HG02870 (cell line): ENCODE measurements around the gene BCAS3.
"Not testable (repeated sequence)": the region's sequence is repeated elsewhere in the genome, so short reads cannot be mapped to it uniquely, and the experiment has no call there.

Experiments used
- ATAC-seq: cut with Tn5 transposase; IDR thresholded peaks from one replicate; pipeline ENCODE4 v1.9.1; 2021; ENCODE audit warnings: mild to moderate bottlenecking, moderate library complexity; ENCODE audit not compliant: unreplicated experiment

Gene BCAS3

GRCh38 chr17:61239327-61239726 is 561.7 kb downstream of the BCAS3 start:
- no peak for ATAC-seq

DNA sequence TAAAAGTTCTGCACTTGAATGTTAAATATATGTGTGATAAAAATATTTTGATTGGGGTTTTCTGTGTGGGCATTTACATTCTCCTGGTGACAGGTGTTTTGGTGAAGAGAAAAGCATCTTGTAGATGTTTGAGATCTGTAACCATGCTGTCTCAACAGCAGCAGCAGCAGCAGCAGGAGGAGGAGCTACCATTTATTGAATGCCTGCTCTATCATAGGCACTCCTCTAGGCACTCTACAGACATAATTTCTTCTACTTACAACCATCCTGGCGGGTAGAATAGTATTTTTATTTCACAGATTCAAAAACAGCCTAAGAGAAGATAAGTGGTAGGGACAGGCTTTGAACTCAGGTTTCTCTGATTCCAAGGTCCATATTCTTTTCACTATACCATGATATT is 562.3 kb downstream of the BCAS3 start:
- ATAC-seq, result no peak

DNA sequence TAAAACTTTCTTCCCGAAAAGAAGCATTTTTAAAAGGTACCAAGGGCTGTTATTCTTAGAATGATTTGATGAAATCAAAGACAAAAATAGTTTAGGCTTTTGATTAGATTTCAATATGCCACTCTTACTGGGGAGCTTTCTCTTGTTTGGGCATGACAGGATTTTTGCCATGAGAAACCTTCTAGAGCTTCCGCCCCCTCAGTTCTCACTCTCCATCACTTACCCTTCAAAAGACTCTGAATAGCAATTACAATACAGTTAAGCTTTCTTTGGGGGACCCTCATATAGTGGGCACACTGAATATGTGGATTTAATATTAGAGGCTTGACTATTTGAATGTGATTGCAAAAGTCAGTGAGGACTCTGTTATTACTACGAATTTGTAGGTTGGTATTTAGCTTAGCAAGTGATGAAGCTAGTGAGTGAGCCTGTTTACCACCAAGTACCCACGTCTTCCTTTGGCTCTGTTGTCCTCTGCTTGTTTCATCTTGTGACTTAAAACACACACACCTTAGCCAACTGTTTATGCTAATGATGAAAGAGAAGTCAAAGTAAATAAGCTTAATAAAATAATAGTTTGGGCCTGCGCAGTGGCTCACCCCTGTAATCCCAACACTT is 563.3 kb downstream of the BCAS3 start:
- no peak for ATAC-seq

GRCh38 chr17:61244988-61245387 is 567.3 kb downstream of the BCAS3 start:
- ATAC-seq, result not testable (repeated sequence)

DNA sequence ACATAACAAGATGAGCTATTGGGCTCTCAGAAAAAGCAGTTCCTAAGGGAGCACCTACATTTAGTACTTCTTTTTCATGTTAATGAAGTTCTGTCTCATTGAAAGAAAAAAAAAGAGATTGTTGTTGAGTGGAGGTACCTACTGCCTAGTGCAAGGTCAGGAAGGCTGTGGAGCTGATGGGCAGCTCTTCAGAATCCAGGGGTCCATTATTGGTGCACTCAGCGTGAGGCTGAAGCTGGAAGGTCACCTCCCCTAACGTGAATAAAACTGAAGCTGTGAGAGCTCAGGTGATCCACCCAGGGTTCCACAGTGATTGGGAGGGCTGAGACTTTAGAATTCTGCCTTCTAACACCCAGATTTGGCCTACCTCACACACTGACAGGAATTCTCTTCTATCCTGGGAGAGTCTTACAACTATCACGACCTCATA is 568.1 kb downstream of the BCAS3 start:
- ATAC-seq, result no peak

DNA sequence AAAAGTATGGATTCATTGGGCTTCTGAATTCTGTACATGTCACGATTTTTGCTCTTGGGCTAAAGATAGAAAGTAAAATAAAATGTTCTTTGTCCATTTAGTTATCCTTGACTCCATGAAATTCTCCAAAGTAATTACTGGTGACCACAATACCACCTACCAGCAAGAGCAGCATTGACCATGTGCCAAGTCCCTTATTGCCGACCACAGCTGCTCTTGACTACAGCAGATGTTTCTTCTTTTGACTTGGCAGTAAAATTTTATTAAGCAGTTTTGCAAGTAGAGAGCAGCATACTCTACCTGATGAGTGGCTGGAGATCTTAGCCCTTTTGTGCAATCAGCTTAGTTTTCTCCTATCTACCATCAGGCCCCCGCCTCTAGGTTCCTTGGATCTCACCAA is 569.8 kb downstream of the BCAS3 start:
- ATAC-seq, result no peak

- no peak for ATAC-seq
These were observed 570.7 kb downstream of the BCAS3 start for GRCh38 chr17:61248399-61248798.

GRCh38 chr17:61249649-61250299 is 572.1 kb downstream of the BCAS3 start:
- no peak for ATAC-seq

- no peak for ATAC-seq
These were observed 572.8 kb downstream of the BCAS3 start for GRCh38 chr17:61250335-61250890.

DNA sequence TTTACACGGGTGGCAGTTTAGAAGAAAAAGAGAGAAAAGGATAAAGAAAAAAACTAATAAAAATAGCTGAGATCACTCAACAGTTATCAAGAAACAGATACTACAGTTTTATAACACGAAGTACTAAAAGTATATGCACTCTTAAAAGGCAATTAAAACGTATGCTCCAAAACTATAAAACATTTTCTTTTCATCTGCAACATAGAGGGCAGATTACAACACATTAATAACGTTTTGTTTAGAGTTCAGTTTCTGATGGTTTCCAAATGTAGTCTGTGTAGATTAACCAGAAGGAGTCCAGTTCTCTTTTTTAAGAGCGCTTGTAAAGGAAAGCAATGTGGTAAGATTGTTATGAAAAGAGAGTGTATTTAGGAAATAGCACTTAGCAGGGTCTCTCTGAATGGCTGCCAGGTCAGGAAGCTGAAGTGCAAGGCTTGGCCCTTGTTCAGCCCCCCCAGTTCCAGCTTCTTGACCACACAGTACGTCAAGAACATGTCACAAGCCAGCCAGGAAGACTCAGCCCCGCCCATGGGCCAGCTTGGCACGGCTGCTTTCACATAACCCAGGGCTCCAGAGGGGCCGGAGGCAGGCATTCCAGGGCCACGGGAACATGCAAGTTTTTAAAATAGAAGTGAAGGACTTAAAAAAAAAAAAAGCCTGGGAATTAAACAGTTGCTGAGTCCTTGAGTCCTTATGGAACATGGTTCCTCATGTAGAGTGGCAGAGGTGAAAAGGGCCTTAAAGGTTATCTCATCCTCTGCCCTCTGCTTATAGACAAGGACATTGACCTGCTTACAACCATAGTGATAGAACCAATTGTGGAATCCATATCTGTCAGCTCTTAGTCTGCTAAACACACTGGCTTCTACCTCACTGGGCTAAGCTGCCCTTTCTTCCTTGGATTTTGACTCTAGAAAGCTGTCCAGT is 574.6 kb downstream of the BCAS3 start:
- no peak for ATAC-seq

- no peak for ATAC-seq
These were observed 575.7 kb downstream of the BCAS3 start for GRCh38 chr17:61253362-61253761.

GRCh38 chr17:61253937-61254574 is 576.4 kb downstream of the BCAS3 start:
- ATAC-seq, result no peak

DNA sequence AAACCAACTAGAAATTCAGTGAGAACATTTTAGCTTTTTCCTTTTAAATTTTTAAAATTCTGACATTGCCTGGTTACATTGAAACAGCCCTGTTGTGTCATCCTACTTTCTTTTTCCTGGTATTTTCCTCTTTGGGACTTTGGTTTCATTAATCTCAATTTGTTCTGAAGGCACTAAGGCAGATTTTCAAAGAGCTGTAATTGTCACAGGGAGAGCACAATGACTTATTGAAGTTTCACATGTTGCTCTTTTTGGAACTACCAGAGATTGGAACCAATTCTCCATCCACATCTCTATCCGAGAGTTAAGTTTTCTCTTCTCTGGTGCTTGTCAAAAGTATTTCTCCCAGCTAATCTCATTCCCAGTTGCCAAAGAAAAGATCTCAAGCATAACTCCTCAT is 577.3 kb downstream of the BCAS3 start:
- no peak for ATAC-seq

DNA sequence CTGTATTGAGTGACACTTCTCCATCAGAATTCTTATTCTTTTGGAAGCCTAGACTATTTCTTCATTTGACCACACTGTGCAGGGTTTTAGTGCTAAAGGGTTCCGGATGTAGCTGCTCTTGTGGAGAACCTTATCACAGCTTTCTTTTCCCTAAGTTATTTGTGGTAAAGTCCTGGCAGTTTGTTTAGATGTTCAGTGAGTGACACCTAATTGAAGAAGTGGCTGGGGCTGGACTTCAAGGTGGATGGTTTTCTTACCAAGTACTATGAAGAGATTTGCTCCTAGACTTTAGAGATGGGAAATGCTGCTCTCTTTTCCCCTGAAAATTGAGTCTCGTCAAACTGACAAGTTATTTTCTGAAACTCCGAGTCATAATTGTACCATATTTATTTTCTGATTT is 578.0 kb downstream of the BCAS3 start:
- no peak for ATAC-seq

DNA sequence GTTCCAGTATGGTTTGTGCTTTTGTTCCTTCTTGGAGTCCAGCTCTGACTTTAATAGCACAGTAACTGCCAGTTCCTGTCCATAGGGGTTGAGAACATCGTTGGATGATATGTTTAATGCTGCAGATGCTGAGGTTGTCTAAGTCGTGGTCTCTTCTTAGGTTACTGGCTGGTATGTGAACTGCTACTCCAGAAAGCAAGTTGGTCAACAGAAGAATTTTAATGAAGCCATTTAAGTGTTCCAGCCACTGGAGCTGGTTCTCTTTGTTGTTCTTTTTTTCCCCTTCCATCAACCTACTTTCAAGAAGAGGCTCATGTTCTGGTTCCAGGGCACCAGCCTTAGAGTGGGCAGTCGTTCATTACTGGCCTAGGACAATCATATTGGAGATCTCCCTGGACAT is 581.7 kb downstream of the BCAS3 start:
- no peak for ATAC-seq

DNA sequence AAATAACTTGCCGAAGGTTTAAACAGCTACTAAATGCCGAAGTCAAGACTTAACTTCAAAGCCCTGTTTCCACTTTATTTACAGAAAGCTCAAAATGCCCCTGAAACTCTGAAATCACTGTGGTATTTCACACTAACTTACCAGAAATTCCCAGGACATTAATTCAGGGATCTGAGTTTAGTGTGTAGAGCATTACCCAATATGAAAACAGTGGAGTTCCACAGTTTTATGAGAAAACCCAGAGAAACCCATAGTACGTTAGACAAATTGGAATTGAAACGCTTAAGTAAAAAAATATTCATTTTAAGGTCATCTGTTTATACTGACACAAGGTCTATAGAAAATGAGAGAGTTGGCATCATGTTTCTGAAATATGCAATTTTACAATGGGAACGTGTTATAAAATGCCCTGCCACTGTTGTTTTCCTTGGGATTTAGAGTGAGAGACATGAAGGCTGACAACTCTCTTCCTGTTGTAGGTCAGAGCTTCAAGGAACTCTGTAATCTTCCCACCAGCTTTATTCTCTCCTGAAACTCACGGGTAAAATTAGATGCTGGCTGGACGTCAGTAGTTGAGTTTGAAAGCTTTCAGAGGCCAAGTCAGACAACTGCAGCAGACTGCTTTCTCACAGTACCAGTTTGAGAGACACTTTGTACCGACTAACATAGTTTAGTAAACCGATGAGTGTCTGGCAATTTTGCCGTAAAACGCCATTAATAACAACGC is 582.6 kb downstream of the BCAS3 start:
- ATAC-seq, result no peak

- no peak for ATAC-seq
These were observed 583.5 kb downstream of the BCAS3 start for GRCh38 chr17:61261001-61261637.

- ATAC-seq, result no peak
These were observed 587.7 kb downstream of the BCAS3 start for GRCh38 chr17:61265397-61265796.

GRCh38 chr17:61267847-61268246 is 590.2 kb downstream of the BCAS3 start:
- ATAC-seq, result no peak

- ATAC-seq, result no peak
These were observed 597.7 kb downstream of the BCAS3 start for GRCh38 chr17:61275395-61275794.
